Esophagus mucosa (tissue), 1 donor: ENCODE measurements around the gene GJB5. TPM values are rescaled to one million over a fixed set of nuclear protein-coding genes. Genes with fewer than 3 reads are reported as not detected.

Experiments used
- ATAC-seq: fragments of 200-7000 bp; cut with Tn5 transposase; one replicate; pipeline ENCODE4 v1.9.1; 2020
- total RNA-seq: library from RNA; stranded (reverse); gene quantifications from one replicate; pipeline ENCODE4 v1.2.4, GENCODE V29; 2023
- donor health status: DM: yes; HTN: yes; CAD: no.

Gene GJB5
- total RNA-seq, 1 donor from 2014 or later, result 78.8 TPM

- ATAC-seq, result no peak
Observed at GRCh38 chr1:34795916-34796315, 41.1 kb downstream of the GJB5 start.

- ATAC-seq, result no peak
Observed at GRCh38 chr1:34796990-34797389, 42.1 kb downstream of the GJB5 start.

- ATAC-seq, result no peak
Observed at GRCh38 chr1:34800214-34800613, 45.4 kb downstream of the GJB5 start.

- ATAC-seq, result no peak
Observed at GRCh38 chr1:34803770-34804169, 48.9 kb downstream of the GJB5 start.

- ATAC-seq, result no peak
Observed at GRCh38 chr1:34806396-34806795, 51.5 kb downstream of the GJB5 start.

Other genes starting within 250 kb of the GJB5 start
- 1.4 TPM for gene GJB4, start 4.7 kb downstream of the GJB5 start, total RNA-seq
- 61.7 TPM for gene GJB3, start 26.2 kb downstream of the GJB5 start, total RNA-seq
- 2.0 TPM for gene GJA4, start 38.0 kb downstream of the GJB5 start, total RNA-seq
- gene SMIM12, start 104.7 kb downstream of the GJB5 start, total RNA-seq, result 40.4 TPM
- 0.28 TPM for gene DLGAP3, start 174.6 kb downstream of the GJB5 start, total RNA-seq
- 4.2 TPM for gene TMEM35B, start 230.3 kb downstream of the GJB5 start, total RNA-seq